Naive thymus-derived CD8-positive, alpha-beta T cell (primary cell): Measurements from ENCODE around the gene BRIP1. TPM values are rescaled to one million over a fixed set of nuclear protein-coding genes. Genes with fewer than 3 reads are reported as not detected.
"Not testable (repeated sequence)": the region's sequence is repeated elsewhere in the genome, so short reads cannot be mapped to it uniquely, and the experiment has no call there.

Source experiments
- ATAC-seq, 2 donors: fragments of 150-1000 bp; cut with Tn5 transposase in 1 of 2; sonication (Bioruptor Pico), chemical (Tn5 transposase) in 1 of 2; 1 replicate in 1 of 2; 2 replicates in 1 of 2; pipeline ENCODE4 v1.10.0; 2021; ENCODE audit warnings: mild to moderate bottlenecking in 2 of 2, moderate library complexity in 2 of 2
- POLR2A ChIA-PET: fragments of 350-600 bp; sonication (Branson Sonifier 250); formaldehyde crosslinking; loops from one replicate; lab custom pipeline; 2021; ENCODE audit warnings: antibody characterized with exemption; lab: Charles Lee
- DNase-seq, 10 donors: peaks; one replicate each; pipeline versions ENCODE4 v3.0.0 to v3.0.0-alpha.2; 2020 to 2022
- H3K27ac Mint-ChIP-seq, 10 donors: one replicate each; pipeline ENCODE4 v1.8.0; 2020 to 2022; ENCODE audit warnings: mild to moderate bottlenecking in 10 of 10, mixed read lengths in 10 of 10, moderate library complexity in 4 of 10, inconsistent platforms in 1 of 10
- H3K27me3 Mint-ChIP-seq, 5 donors: one replicate each; pipeline ENCODE4 v1.8.0; 2021 to 2022; ENCODE audit warnings: mixed read lengths in 5 of 5
- H3K36me3 Mint-ChIP-seq, 3 donors: one replicate each; pipeline ENCODE4 v1.8.0; 2020 to 2022; ENCODE audit warnings: mixed read lengths in 3 of 3, mild to moderate bottlenecking in 2 of 3, inconsistent platforms in 1 of 3
- H3K4me1 Mint-ChIP-seq, 4 donors: one replicate each; pipeline ENCODE4 v1.8.0; 2021 to 2022; ENCODE audit warnings: mixed read lengths in 4 of 4
- H3K4me3 Mint-ChIP-seq, 10 donors: one replicate each; pipeline ENCODE4 v1.8.0; 2020 to 2022; ENCODE audit warnings: mild to moderate bottlenecking in 10 of 10, mixed read lengths in 10 of 10, moderate library complexity in 6 of 10, inconsistent platforms in 1 of 10
- H3K9me3 Mint-ChIP-seq, 9 donors: one replicate each; pipeline ENCODE4 v1.8.0; 2020 to 2022; ENCODE audit warnings: mixed read lengths in 9 of 9, mild to moderate bottlenecking in 3 of 9, inconsistent platforms in 1 of 9, moderate library complexity in 1 of 9
- polyA plus RNA-seq, 3 donors: library from polyadenylated mRNA; unstranded; fragments of 300-500 nt; fragmentation: Illumina TruSeq; gene quantifications; one replicate each; pipeline ENCODE4 v1.2.3, GENCODE V29; 2021
- total RNA-seq, 8 experiments: library from RNA in 2 of 8; stranded (reverse) in 2 of 8; gene quantifications; one replicate each; pipeline ENCODE4 v1.2.3 and lab custom pipeline; 2021 to 2026

The BRIP1 gene
- total and polyA plus RNA-seq, 5 experiments from 2014 or later: 0.46 to 0.77 (median 0.74) TPM; not detected in 1

GRCh38 chr17:61689610-61690180 is 173.6 kb downstream of the BRIP1 start:
- no peaks in the 10 kb centered on the region for H3K27me3 Mint-ChIP-seq
- POLR2A ChIA-PET: no interaction called here
- H3K27ac Mint-ChIP-seq: no peak overlapping the region

GRCh38 chr17:61687769-61688168 is 175.6 kb downstream of the BRIP1 start:
- POLR2A ChIA-PET: no interaction called here
- Mint-ChIP-seq H3K27me3 (no peaks in the 10 kb centered on the region), H3K4me3 (no peak overlapping the region), H3K27ac (no peak overlapping the region), H3K36me3 (peaks cover 0 to 11% (median 10%) of the 10 kb centered on the region in 3 donors), H3K4me1 (no peaks in the 10 kb centered on the region), H3K9me3 (peaks cover 0 to 3% (median 0%) of the 10 kb centered on the region in 9 donors)
- DNase-seq (no peak), ATAC-seq (no peak)

More at GRCh38 chr17:61689610-61690180, 173.6 kb downstream of the BRIP1 start:
- Mint-ChIP-seq H3K4me1 (no peaks in the 10 kb centered on the region), H3K4me3 (no peak overlapping the region), H3K36me3 (peaks cover 0 to 11% (median 10%) of the 10 kb centered on the region in 3 donors), H3K9me3 (peaks cover 0 to 3% (median 0%) of the 10 kb centered on the region in 9 donors)
- DNase-seq: no peak
- no peak for ATAC-seq

- Mint-ChIP-seq H3K4me1 (no peaks in the 10 kb centered on the region), H3K4me3 (no peak overlapping the region), H3K9me3 (peaks cover 0 to 3% (median 0%) of the 10 kb centered on the region in 9 donors), H3K27me3 (no peaks in the 10 kb centered on the region), H3K36me3 (peaks cover 0 to 11% (median 10%) of the 10 kb centered on the region in 3 donors), H3K27ac (no peak overlapping the region)
- no peak for DNase-seq
- no peak for ATAC-seq
- POLR2A ChIA-PET: no interaction called here
Observed at GRCh38 chr17:61686113-61686512, 177.2 kb downstream of the BRIP1 start.

- no peaks in the 10 kb centered on the region for H3K27me3 Mint-ChIP-seq
- no peak overlapping the region for H3K27ac Mint-ChIP-seq
- no peak for ATAC-seq
Observed at GRCh38 chr17:61684818-61685217, 178.5 kb downstream of the BRIP1 start.

GRCh38 chr17:61684172-61684571 is 179.2 kb downstream of the BRIP1 start:
- DNase-seq: no peak
- Mint-ChIP-seq H3K27me3 (no peaks in the 10 kb centered on the region), H3K4me1 (no peaks in the 10 kb centered on the region), H3K9me3 (peaks cover 0 to 3% (median 0%) of the 10 kb centered on the region in 9 donors), H3K27ac (no peak overlapping the region), H3K4me3 (no peak overlapping the region), H3K36me3 (peaks cover 0 to 11% (median 6%) of the 10 kb centered on the region in 3 donors)
- ATAC-seq: no peak
- POLR2A ChIA-PET: no interaction called here

More at GRCh38 chr17:61684818-61685217, 178.5 kb downstream of the BRIP1 start:
- Mint-ChIP-seq H3K4me1 (no peaks in the 10 kb centered on the region), H3K36me3 (peaks cover 0 to 11% (median 10%) of the 10 kb centered on the region in 3 donors), H3K4me3 (no peak overlapping the region), H3K9me3 (peaks cover 0 to 3% (median 0%) of the 10 kb centered on the region in 9 donors)
- POLR2A ChIA-PET: no interaction called here
- no peak for DNase-seq

- Mint-ChIP-seq H3K4me1 (no peaks in the 10 kb centered on the region), H3K27me3 (no peaks in the 10 kb centered on the region), H3K9me3 (no peaks in the 10 kb centered on the region), H3K27ac (no peak overlapping the region), H3K4me3 (no peak overlapping the region), H3K36me3 (peaks cover 0 to 6% (median 3%) of the 10 kb centered on the region in 3 donors)
- ATAC-seq (no peak), DNase-seq (no peak)
- POLR2A ChIA-PET: no interaction called here
Observed at GRCh38 chr17:61683466-61683865, 179.9 kb downstream of the BRIP1 start.

- Mint-ChIP-seq H3K4me1 (no peaks in the 10 kb centered on the region), H3K9me3 (peaks cover 0 to 2% (median 0%) of the 10 kb centered on the region in 9 donors), H3K27ac (no peak overlapping the region), H3K4me3 (no peak overlapping the region), H3K27me3 (peaks cover 0 to under 1% (median 0%) of the 10 kb centered on the region in 5 donors), H3K36me3 (peaks cover 0 to 2% (median 0%) of the 10 kb centered on the region in 3 donors)
- POLR2A ChIA-PET: no interaction called here
- DNase-seq: no peak
- no peak for ATAC-seq
Observed at GRCh38 chr17:61680921-61681320, 182.4 kb downstream of the BRIP1 start.

- DNase-seq (no peak), ATAC-seq (no peak)
- Mint-ChIP-seq H3K4me1 (no peaks in the 10 kb centered on the region), H3K27ac (no peak overlapping the region), H3K27me3 (peaks cover 0 to 10% (median 1%) of the 10 kb centered on the region in 5 donors), H3K36me3 (no peaks in the 10 kb centered on the region), H3K4me3 (no peak overlapping the region), H3K9me3 (peaks cover 0 to 6% (median 0%) of the 10 kb centered on the region in 9 donors)
- POLR2A ChIA-PET: no interaction called here
Observed at GRCh38 chr17:61678339-61678738, 185.0 kb downstream of the BRIP1 start.

- H3K36me3 Mint-ChIP-seq, POLR2A ChIA-PET, DNase-seq, ATAC-seq, H3K9me3 Mint-ChIP-seq, H3K27ac Mint-ChIP-seq, H3K4me1 Mint-ChIP-seq, H3K27me3 Mint-ChIP-seq, H3K4me3 Mint-ChIP-seq: not testable (repeated sequence)
Observed at GRCh38 chr17:61677150-61677811, 186.0 kb downstream of the BRIP1 start.

- H3K4me1 Mint-ChIP-seq, H3K9me3 Mint-ChIP-seq, POLR2A ChIA-PET, H3K27ac Mint-ChIP-seq, ATAC-seq, H3K27me3 Mint-ChIP-seq, DNase-seq, H3K36me3 Mint-ChIP-seq, H3K4me3 Mint-ChIP-seq: not testable (repeated sequence)
Observed at GRCh38 chr17:61676522-61676921, 186.8 kb downstream of the BRIP1 start.

- H3K4me3 Mint-ChIP-seq, DNase-seq, H3K27ac Mint-ChIP-seq, H3K9me3 Mint-ChIP-seq, ATAC-seq, H3K36me3 Mint-ChIP-seq, H3K4me1 Mint-ChIP-seq, POLR2A ChIA-PET: not testable (repeated sequence)
- H3K27me3 Mint-ChIP-seq: peaks cover 0 to 14% (median 7%) of the 10 kb centered on the region in 5 donors
Observed at GRCh38 chr17:61674609-61675008, 188.7 kb downstream of the BRIP1 start.

GRCh38 chr17:61673019-61673897 is 190.1 kb downstream of the BRIP1 start:
- H3K9me3 Mint-ChIP-seq, DNase-seq, POLR2A ChIA-PET, H3K4me3 Mint-ChIP-seq, H3K27ac Mint-ChIP-seq, ATAC-seq, H3K36me3 Mint-ChIP-seq, H3K4me1 Mint-ChIP-seq: not testable (repeated sequence)
- H3K27me3 Mint-ChIP-seq: peaks cover 0 to 16% (median 10%) of the 10 kb centered on the region in 5 donors

GRCh38 chr17:61672140-61672539 is 191.2 kb downstream of the BRIP1 start:
- POLR2A ChIA-PET: no interaction called here
- peaks cover 0 to 6% (median 0%) of the 10 kb centered on the region in 9 donors for H3K9me3 Mint-ChIP-seq
- no peak overlapping the region for H3K4me3 Mint-ChIP-seq
- H3K27ac Mint-ChIP-seq: no peak overlapping the region
- no peaks in the 10 kb centered on the region for H3K36me3 Mint-ChIP-seq
- DNase-seq (no peak), ATAC-seq (no peak)
- H3K4me1 Mint-ChIP-seq: no peaks in the 10 kb centered on the region
- H3K27me3 Mint-ChIP-seq: peaks cover 0 to 16% (median 10%) of the 10 kb centered on the region in 5 donors
